Measurements from ENCODE around the gene NDUFA5. TPM values are rescaled to one million over a fixed set of nuclear protein-coding genes. Genes with fewer than 3 reads are reported as not detected.

The NDUFA5 gene
- total RNA-seq, 4 donors from 2014 or later = 27.2 to 97.6 (median 85.0) TPM

DNA sequence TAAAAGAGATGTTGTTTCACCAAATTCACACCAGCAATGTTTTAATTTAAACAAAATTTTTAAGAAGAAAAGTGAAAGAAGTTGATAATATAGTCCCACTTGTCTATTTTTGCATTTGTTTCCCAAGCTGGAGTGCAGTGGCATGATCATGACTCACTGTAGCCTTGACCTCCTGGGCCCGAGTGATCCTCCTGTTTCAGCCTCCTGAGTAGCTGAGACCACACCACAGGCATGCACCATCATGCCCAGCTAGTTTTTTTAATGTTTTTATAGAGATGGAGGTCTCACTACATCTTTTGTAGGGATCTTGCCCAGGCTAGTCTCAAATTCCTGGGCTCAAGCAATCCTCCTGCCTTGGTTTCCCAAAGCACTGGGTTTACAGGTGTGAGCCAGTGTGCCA is 14.1 kb upstream of the NDUFA5 start:
- TF ChIP-seq, protein P1, sequence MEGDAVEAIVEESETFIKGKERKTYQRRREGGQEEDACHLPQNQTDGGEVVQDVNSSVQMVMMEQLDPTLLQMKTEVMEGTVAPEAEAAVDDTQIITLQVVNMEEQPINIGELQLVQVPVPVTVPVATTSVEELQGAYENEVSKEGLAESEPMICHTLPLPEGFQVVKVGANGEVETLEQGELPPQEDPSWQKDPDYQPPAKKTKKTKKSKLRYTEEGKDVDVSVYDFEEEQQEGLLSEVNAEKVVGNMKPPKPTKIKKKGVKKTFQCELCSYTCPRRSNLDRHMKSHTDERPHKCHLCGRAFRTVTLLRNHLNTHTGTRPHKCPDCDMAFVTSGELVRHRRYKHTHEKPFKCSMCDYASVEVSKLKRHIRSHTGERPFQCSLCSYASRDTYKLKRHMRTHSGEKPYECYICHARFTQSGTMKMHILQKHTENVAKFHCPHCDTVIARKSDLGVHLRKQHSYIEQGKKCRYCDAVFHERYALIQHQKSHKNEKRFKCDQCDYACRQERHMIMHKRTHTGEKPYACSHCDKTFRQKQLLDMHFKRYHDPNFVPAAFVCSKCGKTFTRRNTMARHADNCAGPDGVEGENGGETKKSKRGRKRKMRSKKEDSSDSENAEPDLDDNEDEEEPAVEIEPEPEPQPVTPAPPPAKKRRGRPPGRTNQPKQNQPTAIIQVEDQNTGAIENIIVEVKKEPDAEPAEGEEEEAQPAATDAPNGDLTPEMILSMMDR (IDR thresholded peaks at IDR 0.05) = no peak
- TF ChIP-seq POLR2A (IDR thresholded peaks at IDR 0.05) = no peak
- no peak overlapping the region for H3K27ac ChIP-seq
- no peak for DNase-seq
- no peak overlapping the region for H3K4me3 ChIP-seq
- no peaks in the 10 kb centered on the region for H3K9me3 ChIP-seq
- no peaks in the 10 kb centered on the region for H3K36me3 ChIP-seq
- no peaks in the 10 kb centered on the region for H3K27me3 ChIP-seq
- intact Hi-C loops (cut with DNase I; ENCODE audit: low total_unique reads) = no loop called here
- no peaks in the 10 kb centered on the region for H3K4me1 ChIP-seq

DNA sequence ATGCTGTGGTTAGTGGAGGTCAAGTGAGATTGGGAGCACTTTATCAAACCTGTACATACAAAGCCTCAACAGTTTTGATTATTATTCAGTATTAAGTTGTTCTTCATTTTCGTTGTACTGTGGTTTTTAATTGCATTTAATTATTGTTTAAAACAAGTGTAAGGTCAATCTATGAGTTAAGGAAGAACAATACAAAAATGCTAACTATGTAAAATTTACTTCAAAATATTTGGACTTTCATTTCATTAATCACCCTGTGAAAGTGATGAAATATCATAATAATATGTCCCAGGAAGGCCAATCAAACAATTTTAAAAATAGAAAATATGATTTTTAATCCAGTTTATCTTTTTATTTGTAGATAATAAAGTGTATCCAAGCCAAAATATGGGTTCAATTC is 13.6 kb upstream of the NDUFA5 start:
- H3K27me3 ChIP-seq = no peaks in the 10 kb centered on the region
- TF ChIP-seq, protein P1 (IDR thresholded peaks at IDR 0.05) = no peak
- no peak for TF ChIP-seq POLR2A (IDR thresholded peaks at IDR 0.05)
- H3K27ac ChIP-seq = no peak overlapping the region
- no peak overlapping the region for H3K4me3 ChIP-seq
- H3K36me3 ChIP-seq = no peaks in the 10 kb centered on the region
- intact Hi-C loops (cut with DNase I; ENCODE audit: low total_unique reads) = no loop called here
- no peaks in the 10 kb centered on the region for H3K9me3 ChIP-seq
- no peak for DNase-seq
- no peaks in the 10 kb centered on the region for H3K4me1 ChIP-seq

DNA sequence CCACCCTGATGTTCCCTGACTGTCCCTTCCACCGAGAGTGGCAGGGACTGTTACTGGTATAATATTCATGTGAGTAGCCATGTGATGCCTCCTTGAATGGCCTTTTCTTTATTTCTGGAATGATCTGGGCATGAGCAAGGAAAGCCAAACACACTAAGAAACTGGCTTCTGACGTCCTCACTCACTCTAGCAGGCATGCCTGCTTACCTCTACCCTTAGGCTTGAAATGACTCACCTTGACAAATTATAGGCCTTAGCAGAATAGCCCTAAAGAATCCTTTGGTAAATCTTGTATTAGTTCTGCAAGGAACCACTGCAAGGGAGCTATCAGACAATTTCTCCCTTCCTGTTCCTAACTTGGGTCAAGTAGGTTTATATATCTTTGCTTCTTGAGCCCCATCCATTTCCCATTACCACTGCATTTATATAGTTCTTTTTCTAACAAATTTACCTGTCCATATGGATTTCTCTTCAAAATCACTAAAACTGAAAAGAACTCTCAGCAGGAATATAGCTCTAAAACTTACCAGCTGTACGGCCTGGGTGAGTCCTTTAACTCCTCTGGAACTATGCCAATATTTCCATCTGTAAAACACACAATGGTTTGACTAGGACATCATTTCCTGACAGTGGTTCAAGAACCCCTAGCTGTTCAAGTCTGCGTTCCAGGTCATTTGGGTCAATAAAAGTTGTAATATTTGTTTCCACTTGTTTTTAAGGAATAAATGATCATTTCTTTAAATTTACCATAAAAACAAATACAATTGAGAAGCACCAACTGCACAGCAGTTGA is 13.0 kb upstream of the NDUFA5 start:
- Histone ChIP-seq H3K4me1 (no peaks in the 10 kb centered on the region), H3K27ac (no peak overlapping the region), H3K36me3 (no peaks in the 10 kb centered on the region), H3K4me3 (no peak overlapping the region), H3K27me3 (no peaks in the 10 kb centered on the region), H3K9me3 (no peaks in the 10 kb centered on the region)
- DNase-seq = no peak
- TF ChIP-seq POLR2A (IDR thresholded peaks at IDR 0.05) = no peak
- TF ChIP-seq, protein P1 (IDR thresholded peaks at IDR 0.05) = no peak
- intact Hi-C loops (cut with DNase I; ENCODE audit: low total_unique reads) = no loop called here

DNA sequence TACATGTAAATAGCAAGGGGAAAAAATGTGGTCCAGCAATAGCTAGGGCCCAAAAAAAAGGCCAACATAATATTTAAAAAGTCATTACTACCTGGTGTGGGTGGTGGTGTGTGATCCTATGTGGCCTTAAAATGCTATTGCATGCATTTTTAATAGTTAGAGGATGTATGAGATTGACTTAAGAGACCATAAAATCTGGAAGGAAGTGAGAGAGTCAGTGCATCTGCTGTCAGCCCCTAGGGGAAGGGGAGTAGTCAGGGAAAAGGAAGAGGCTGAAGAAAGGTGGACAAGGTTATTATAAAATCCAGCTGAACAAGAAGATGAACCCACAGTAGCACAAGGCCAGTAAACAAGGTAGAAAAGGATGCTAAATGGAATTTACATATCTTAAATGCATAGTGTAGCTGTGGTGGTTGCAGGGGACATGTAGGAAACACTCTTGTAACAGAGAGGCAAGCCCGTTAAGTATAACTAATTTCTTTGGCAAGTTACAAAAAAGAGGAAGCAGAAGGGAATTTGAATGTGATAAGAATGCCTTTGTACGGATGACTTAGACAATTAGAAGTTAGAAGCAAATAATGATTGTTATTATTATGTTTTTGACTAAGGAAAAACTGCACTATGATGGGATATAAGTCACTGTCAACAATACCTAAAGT is 11.9 kb upstream of the NDUFA5 start:
- no peak for DNase-seq
- Histone ChIP-seq H3K27me3 (no peaks in the 10 kb centered on the region), H3K4me3 (no peak overlapping the region), H3K4me1 (no peaks in the 10 kb centered on the region), H3K9me3 (no peaks in the 10 kb centered on the region), H3K36me3 (no peaks in the 10 kb centered on the region), H3K27ac (no peak overlapping the region)
- intact Hi-C loops (cut with DNase I; ENCODE audit: low total_unique reads) = no loop called here
- TF ChIP-seq, protein P1 (IDR thresholded peaks at IDR 0.05) = no peak
- no peak for TF ChIP-seq POLR2A (IDR thresholded peaks at IDR 0.05)

DNA sequence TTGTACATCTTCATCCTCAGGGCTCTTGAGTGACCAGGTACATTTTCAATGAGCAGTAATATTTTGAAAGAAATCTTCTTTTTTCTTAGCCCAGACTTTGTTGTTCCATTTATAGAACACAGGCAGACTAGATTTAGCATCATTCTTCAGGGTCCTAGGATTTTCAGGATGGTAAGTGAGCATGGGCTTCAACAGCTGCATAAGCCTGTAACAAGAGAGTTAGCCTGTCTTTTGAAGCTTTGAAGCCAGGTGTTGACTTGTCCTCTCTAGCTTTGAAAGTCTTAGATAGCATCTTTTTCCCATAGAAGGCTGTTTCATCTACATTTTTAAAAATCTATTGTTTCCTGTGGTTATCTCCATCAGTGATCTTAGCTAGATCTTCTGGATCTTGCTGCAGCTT is 4.5 kb upstream of the NDUFA5 start:
- no peak for DNase-seq
- Histone ChIP-seq H3K4me1 (no peaks in the 10 kb centered on the region), H3K27ac (no peak overlapping the region), H3K27me3 (no peaks in the 10 kb centered on the region), H3K36me3 (no peaks in the 10 kb centered on the region), H3K4me3 (no peak overlapping the region), H3K9me3 (no peaks in the 10 kb centered on the region)
- intact Hi-C loops (cut with DNase I; ENCODE audit: low total_unique reads) = no loop called here
- TF ChIP-seq, protein P1 (IDR thresholded peaks at IDR 0.05) = no peak
- TF ChIP-seq POLR2A (IDR thresholded peaks at IDR 0.05) = no peak
